ENCODE data around the gene GRIK1.

GRIK1 gene

DNA sequence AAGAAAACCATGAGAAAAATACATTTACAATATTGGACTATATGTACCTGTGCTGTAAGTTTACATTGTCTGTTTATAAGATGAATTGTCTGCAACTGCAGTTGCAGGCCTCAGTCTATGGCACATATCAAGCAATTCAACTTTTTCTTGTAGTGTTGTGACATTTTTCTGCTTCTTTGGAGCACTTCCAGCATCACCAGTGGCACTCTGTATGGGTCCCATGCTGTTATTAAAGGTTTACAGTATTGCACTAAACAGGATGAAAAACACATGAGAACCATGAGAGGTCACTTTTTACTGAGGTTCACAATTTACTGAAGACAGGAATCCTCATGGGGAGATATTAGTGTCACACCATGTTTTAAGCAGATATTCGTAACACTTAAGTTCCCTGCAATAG is 118.6 kb downstream of the GRIK1 start:
- Histone ChIP-seq H3K79me2 (ENCODE audit: insufficient read depth, low read length) (no peaks in the 10 kb centered on the region), H3K9me3 (ENCODE audit: low read length) (no peaks in the 10 kb centered on the region), H3K36me3 (ENCODE audit: insufficient read depth, low read length) (no peaks in the 10 kb centered on the region), H3K4me2 (ENCODE audit: low read length) (no peak overlapping the region), H3K27me3 (ENCODE audit: insufficient read depth, low read length) (no peaks in the 10 kb centered on the region), H3K9me2 (ENCODE audit: low read depth, low read length) (no peaks in the 10 kb centered on the region), H3F3A (ENCODE audit: insufficient read depth, low read length) (no peaks in the 10 kb centered on the region), H3K4me3 (ENCODE audit: low read depth, low read length, poor library complexity, severe bottlenecking) (no peak overlapping the region), H2AFZ (ENCODE audit: low read length) (no peak overlapping the region), H4K20me1 (ENCODE audit: insufficient read depth, low read length) (no peaks in the 10 kb centered on the region), H3K4me1 (ENCODE audit: insufficient read depth, low read length, severe bottlenecking) (no peaks in the 10 kb centered on the region), H3K9ac (ENCODE audit: low read length) (no peak overlapping the region), H3K27ac (ENCODE audit: low read depth, low read length, poor library complexity, severe bottlenecking) (no peak overlapping the region)
- TF ChIP-seq EZH2 (IDR thresholded peaks at IDR 0.05; ENCODE audit: borderline replicate concordance, low read length) (no peak), CTCF (IDR thresholded peaks at IDR 0.05; ENCODE audit: low read length) (no peak)

DNA sequence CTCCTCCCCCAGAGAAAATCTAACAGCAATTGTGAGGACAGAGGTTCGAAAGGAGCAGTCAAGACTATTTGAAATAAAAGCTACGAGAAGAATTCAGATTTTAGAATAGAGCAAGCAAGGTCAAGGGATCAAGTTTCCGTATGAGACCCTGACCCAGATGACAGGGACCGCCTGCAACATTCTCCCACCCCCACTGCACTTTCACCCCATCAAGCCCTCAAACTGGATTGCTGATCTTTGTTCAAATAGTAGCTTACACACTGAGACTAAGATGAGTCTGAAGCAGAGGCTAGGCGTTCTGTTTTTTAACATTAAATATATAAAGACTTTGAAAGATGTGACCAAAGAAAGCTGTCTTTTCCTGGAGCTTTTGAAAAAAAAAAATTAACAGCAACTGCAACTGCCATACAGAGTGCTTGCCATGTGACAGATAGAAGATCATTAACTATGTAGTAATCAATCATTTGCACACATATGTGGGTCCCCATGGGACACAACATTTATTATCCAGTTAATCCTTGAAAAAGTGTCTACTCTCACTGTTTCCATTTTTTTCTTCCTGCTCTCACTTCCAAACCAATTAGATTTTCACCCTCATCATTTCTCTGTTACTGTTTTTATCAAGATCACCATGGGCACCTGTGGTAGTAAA is 120.0 kb downstream of the GRIK1 start:
- TF ChIP-seq CTCF (IDR thresholded peaks at IDR 0.05; ENCODE audit: low read length): no peak
- TF ChIP-seq EZH2 (IDR thresholded peaks at IDR 0.05; ENCODE audit: borderline replicate concordance, low read length): no peak
- no peaks in the 10 kb centered on the region for H3K4me1 ChIP-seq (ENCODE audit: insufficient read depth, low read length, severe bottlenecking)
- no peak overlapping the region for H3K4me2 ChIP-seq (ENCODE audit: low read length)
- H3K9me3 ChIP-seq (ENCODE audit: low read length): no peaks in the 10 kb centered on the region
- H3K27me3 ChIP-seq (ENCODE audit: insufficient read depth, low read length): no peaks in the 10 kb centered on the region
- H3K9ac ChIP-seq (ENCODE audit: low read length): no peak overlapping the region
- H4K20me1 ChIP-seq (ENCODE audit: insufficient read depth, low read length): no peaks in the 10 kb centered on the region
- H2AFZ ChIP-seq (ENCODE audit: low read length): no peak overlapping the region
- H3K36me3 ChIP-seq (ENCODE audit: insufficient read depth, low read length): no peaks in the 10 kb centered on the region
- no peak overlapping the region for H3K27ac ChIP-seq (ENCODE audit: low read depth, low read length, poor library complexity, severe bottlenecking)
- no peaks in the 10 kb centered on the region for H3F3A ChIP-seq (ENCODE audit: insufficient read depth, low read length)
- no peaks in the 10 kb centered on the region for H3K9me2 ChIP-seq (ENCODE audit: low read depth, low read length)
- no peak overlapping the region for H3K4me3 ChIP-seq (ENCODE audit: low read depth, low read length, poor library complexity, severe bottlenecking)
- H3K79me2 ChIP-seq (ENCODE audit: insufficient read depth, low read length): no peaks in the 10 kb centered on the region

GRCh38 chr21:29818383-29818921 is 121.3 kb downstream of the GRIK1 start:
- no peak for TF ChIP-seq EZH2 (IDR thresholded peaks at IDR 0.05; ENCODE audit: borderline replicate concordance, low read length)
- no peak for TF ChIP-seq CTCF (IDR thresholded peaks at IDR 0.05; ENCODE audit: low read length)
- no peaks in the 10 kb centered on the region for H3F3A ChIP-seq (ENCODE audit: insufficient read depth, low read length)
- H3K9me3 ChIP-seq (ENCODE audit: low read length): no peaks in the 10 kb centered on the region
- no peak overlapping the region for H3K27ac ChIP-seq (ENCODE audit: low read depth, low read length, poor library complexity, severe bottlenecking)
- no peaks in the 10 kb centered on the region for H3K9me2 ChIP-seq (ENCODE audit: low read depth, low read length)
- H3K4me1 ChIP-seq (ENCODE audit: insufficient read depth, low read length, severe bottlenecking): no peaks in the 10 kb centered on the region
- no peak overlapping the region for H2AFZ ChIP-seq (ENCODE audit: low read length)
- H3K4me2 ChIP-seq (ENCODE audit: low read length): no peak overlapping the region
- H3K4me3 ChIP-seq (ENCODE audit: low read depth, low read length, poor library complexity, severe bottlenecking): no peak overlapping the region
- no peaks in the 10 kb centered on the region for H3K36me3 ChIP-seq (ENCODE audit: insufficient read depth, low read length)
- no peak overlapping the region for H3K9ac ChIP-seq (ENCODE audit: low read length)
- no peaks in the 10 kb centered on the region for H3K27me3 ChIP-seq (ENCODE audit: insufficient read depth, low read length)
- no peaks in the 10 kb centered on the region for H3K79me2 ChIP-seq (ENCODE audit: insufficient read depth, low read length)
- H4K20me1 ChIP-seq (ENCODE audit: insufficient read depth, low read length): no peaks in the 10 kb centered on the region
